ENCODE results near the gene PALS2.
A peak's percentile ranks its signal among the peaks of the same experiment; 100 is the strongest.

PALS2 gene

GRCh38 chr7:24587853-24588252 is 14.6 kb downstream of the PALS2 start:
- peak; percentile 58 for DNase-seq (ENCODE audit: low spot score)

GRCh38 chr7:24591152-24591551 is 17.9 kb downstream of the PALS2 start:
- no peak for DNase-seq (ENCODE audit: low spot score)

GRCh38 chr7:24595671-24596418 is 22.6 kb downstream of the PALS2 start:
- DNase-seq (ENCODE audit: low spot score): no peak

GRCh38 chr7:24597014-24597413 is 23.8 kb downstream of the PALS2 start:
- no peak for DNase-seq (ENCODE audit: low spot score)

GRCh38 chr7:24601600-24601999 is 28.3 kb downstream of the PALS2 start:
- DNase-seq (ENCODE audit: low spot score): no peak

- no peak for DNase-seq (ENCODE audit: low spot score)
Measured at GRCh38 chr7:24602860-24603456, 29.7 kb downstream of the PALS2 start.

GRCh38 chr7:24604630-24605029 is 31.4 kb downstream of the PALS2 start:
- no peak for DNase-seq (ENCODE audit: low spot score)

- DNase-seq (ENCODE audit: low spot score): no peak
Measured at GRCh38 chr7:24608504-24608903, 35.3 kb downstream of the PALS2 start.

- DNase-seq (ENCODE audit: low spot score): no peak
Measured at GRCh38 chr7:24609059-24609458, 35.8 kb downstream of the PALS2 start.

- DNase-seq (ENCODE audit: low spot score): no peak
Measured at GRCh38 chr7:24609570-24609969, 36.3 kb downstream of the PALS2 start.

GRCh38 chr7:24611130-24611529 is 37.9 kb downstream of the PALS2 start:
- DNase-seq (ENCODE audit: low spot score): no peak

- DNase-seq (ENCODE audit: low spot score): no peak
Measured at GRCh38 chr7:24617957-24618616, 44.8 kb downstream of the PALS2 start.

- DNase-seq (ENCODE audit: low spot score): no peak
Measured at GRCh38 chr7:24619978-24620377, 46.7 kb downstream of the PALS2 start.

- no peak for DNase-seq (ENCODE audit: low spot score)
Measured at GRCh38 chr7:24622646-24623182, 49.5 kb downstream of the PALS2 start.

Small RNA genes lying within 50 kb of the gene (small RNA-seq; reads per million reads assigned to genes)
- 0 reads per million in 2 experiments for gene RNU6-1103P
- gene SUMO2P14: 0 reads per million in 2 experiments
